Fibroblast of lung (primary cell): ENCODE data around the gene FBXW5. TPM values are rescaled to one million over a fixed set of nuclear protein-coding genes. Genes with fewer than 3 reads are reported as not detected.

Experiments used
- DNase-seq, 2 donors: peaks; one replicate each; pipeline versions ENCODE4 v3.0.0 to v3.0.0-alpha.2; 2010; ENCODE audit warnings: low read depth in 2 of 2
- H2AFZ ChIP-seq: 2 replicates; pipeline ENCODE4 v1.5.1; 2012; ENCODE audit warnings: low read length, control low read depth, inconsistent platforms
- H3K27ac ChIP-seq: 2 replicates; pipeline ENCODE4 v1.5.1; 2011; ENCODE audit warnings: low read length, control low read depth; ENCODE audit not compliant: insufficient read depth
- H3K27me3 ChIP-seq: 2 replicates; pipeline ENCODE4 v1.5.1; 2011; ENCODE audit warnings: mild to moderate bottlenecking, low read length; ENCODE audit not compliant: control insufficient read depth, insufficient read depth
- H3K36me3 ChIP-seq: 2 replicates; pipeline ENCODE4 v1.5.1; 2011; ENCODE audit warnings: low read length; ENCODE audit not compliant: control insufficient read depth, insufficient read depth
- H3K4me1 ChIP-seq: 2 replicates; pipeline ENCODE4 v1.5.1; 2011; ENCODE audit warnings: low read length; ENCODE audit not compliant: control insufficient read depth, insufficient read depth; ENCODE audit errors: extremely low read depth
- H3K4me2 ChIP-seq: 2 replicates; pipeline ENCODE4 v1.5.1; 2011; ENCODE audit warnings: low read length, control low read depth; ENCODE audit not compliant: insufficient read depth; ENCODE audit errors: extremely low read depth
- H3K4me3 ChIP-seq, 4 experiments: fragments of 200-600 bp in 1 of 4; sonication (generic) in 1 of 4; replicated peaks in 1 of 4; 2 replicates each; pipeline ENCODE4 v1.5.1; 2011 to 2016; ENCODE audit warnings: low read length in 4 of 4, low read depth in 3 of 4, mild to moderate bottlenecking in 3 of 4, control low read depth in 2 of 4, inconsistent platforms in 1 of 4, mixed read lengths in 1 of 4; ENCODE audit not compliant: insufficient read depth in 1 of 4; ENCODE audit errors: control extremely low read depth in 1 of 4
- H3K79me2 ChIP-seq: 2 replicates; pipeline ENCODE4 v1.5.1; 2012; ENCODE audit warnings: mild to moderate bottlenecking, low read length, inconsistent platforms; ENCODE audit not compliant: control insufficient read depth, insufficient read depth
- H3K9ac ChIP-seq: 2 replicates; pipeline ENCODE4 v1.5.1; 2011; ENCODE audit warnings: mild to moderate bottlenecking, low read length, control low read depth; ENCODE audit not compliant: insufficient read depth
- H3K9me3 ChIP-seq: 2 replicates; pipeline ENCODE4 v1.5.1; 2012; ENCODE audit warnings: low read depth, low read length; ENCODE audit not compliant: control insufficient read depth, insufficient read depth
- H4K20me1 ChIP-seq: 2 replicates; pipeline ENCODE4 v1.5.1; 2011; ENCODE audit warnings: low read length; ENCODE audit not compliant: control insufficient read depth, insufficient read depth; ENCODE audit errors: extremely low read depth
- EZH2 ChIP-seq: IDR thresholded peaks from 2 replicates; pipeline ENCODE4 v1.5.1; 2012; ENCODE audit warnings: low read length, control low read depth, mild to moderate bottlenecking; ENCODE audit errors: missing control alignments
- polyA plus RNA-seq, 2 donors: library from polyadenylated mRNA; depleted of rRNA in 1 of 2; stranded (reverse) in 1 of 2; unstranded in 1 of 2; fragments of >200 nt; gene quantifications; 2 replicates each; pipeline ENCODE4 v1.2.1, GENCODE V29; 2011 to 2012; ENCODE audit warnings: missing spikeins in 1 of 2
- total RNA-seq: library from RNA; depleted of rRNA; stranded (reverse); fragments of >200 nt; gene quantifications from 2 replicates; pipeline ENCODE4 v1.2.1, GENCODE V29; 2014
- TF ChIP-seq, protein P1 (sequence below), 2 donors: IDR thresholded peaks in 1 of 2; conservative IDR thresholded peaks in 1 of 2; 1 replicate in 1 of 2; 2 replicates in 1 of 2; pipeline ENCODE4 v1.5.1; 2011 to 2012; ENCODE audit warnings: low read length in 2 of 2, control low read depth in 1 of 2, inconsistent platforms in 1 of 2, low read depth in 1 of 2, mild to moderate bottlenecking in 1 of 2

Gene FBXW5
- total and polyA plus RNA-seq, 2 donors (not counting 1 experiment from before 2014, with no cell fraction given) = 31.3 to 166 TPM

DNA sequence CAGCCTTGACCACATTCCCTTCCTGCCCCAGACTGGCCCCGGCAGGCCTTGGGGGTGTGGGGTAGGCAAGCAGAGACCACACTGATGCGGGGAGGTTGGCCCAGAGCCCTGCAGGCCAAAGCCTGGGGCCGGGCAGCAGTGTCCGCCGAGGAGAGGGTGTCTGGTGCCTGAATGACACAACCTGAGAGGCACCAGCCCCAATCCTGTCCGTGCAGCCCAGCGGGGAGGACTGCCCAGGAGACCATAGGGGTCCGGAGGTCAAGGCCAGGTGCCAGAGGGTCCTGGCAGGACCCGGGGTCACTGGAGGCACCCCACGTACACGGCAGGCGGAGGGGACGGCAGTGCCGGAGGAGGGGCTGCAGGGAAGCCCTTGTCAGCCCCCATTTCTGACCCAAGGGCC is 27.2 kb upstream of the FBXW5 start:
- Histone ChIP-seq H2AFZ (no peak overlapping the region), H3K36me3 (no peaks in the 10 kb centered on the region), H3K27me3 (no peaks in the 10 kb centered on the region), H3K9ac (no peak overlapping the region), H3K4me1 (no peaks in the 10 kb centered on the region), H3K9me3 (no peaks in the 10 kb centered on the region), H4K20me1 (no peaks in the 10 kb centered on the region), H3K4me2 (no peak overlapping the region), H3K79me2 (no peaks in the 10 kb centered on the region), H3K4me3 (no peak overlapping the region), H3K27ac (no peak overlapping the region)
- no peak for TF ChIP-seq EZH2
- TF ChIP-seq, protein P1, sequence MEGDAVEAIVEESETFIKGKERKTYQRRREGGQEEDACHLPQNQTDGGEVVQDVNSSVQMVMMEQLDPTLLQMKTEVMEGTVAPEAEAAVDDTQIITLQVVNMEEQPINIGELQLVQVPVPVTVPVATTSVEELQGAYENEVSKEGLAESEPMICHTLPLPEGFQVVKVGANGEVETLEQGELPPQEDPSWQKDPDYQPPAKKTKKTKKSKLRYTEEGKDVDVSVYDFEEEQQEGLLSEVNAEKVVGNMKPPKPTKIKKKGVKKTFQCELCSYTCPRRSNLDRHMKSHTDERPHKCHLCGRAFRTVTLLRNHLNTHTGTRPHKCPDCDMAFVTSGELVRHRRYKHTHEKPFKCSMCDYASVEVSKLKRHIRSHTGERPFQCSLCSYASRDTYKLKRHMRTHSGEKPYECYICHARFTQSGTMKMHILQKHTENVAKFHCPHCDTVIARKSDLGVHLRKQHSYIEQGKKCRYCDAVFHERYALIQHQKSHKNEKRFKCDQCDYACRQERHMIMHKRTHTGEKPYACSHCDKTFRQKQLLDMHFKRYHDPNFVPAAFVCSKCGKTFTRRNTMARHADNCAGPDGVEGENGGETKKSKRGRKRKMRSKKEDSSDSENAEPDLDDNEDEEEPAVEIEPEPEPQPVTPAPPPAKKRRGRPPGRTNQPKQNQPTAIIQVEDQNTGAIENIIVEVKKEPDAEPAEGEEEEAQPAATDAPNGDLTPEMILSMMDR (conservative IDR thresholded peaks at IDR 0.05 in 1 of 2, IDR thresholded peaks at IDR 0.05 in 1 of 2; ENCODE audit: low read depth in 1 of 2, low read length in 2 of 2) = no peak
- no peak for DNase-seq

DNA sequence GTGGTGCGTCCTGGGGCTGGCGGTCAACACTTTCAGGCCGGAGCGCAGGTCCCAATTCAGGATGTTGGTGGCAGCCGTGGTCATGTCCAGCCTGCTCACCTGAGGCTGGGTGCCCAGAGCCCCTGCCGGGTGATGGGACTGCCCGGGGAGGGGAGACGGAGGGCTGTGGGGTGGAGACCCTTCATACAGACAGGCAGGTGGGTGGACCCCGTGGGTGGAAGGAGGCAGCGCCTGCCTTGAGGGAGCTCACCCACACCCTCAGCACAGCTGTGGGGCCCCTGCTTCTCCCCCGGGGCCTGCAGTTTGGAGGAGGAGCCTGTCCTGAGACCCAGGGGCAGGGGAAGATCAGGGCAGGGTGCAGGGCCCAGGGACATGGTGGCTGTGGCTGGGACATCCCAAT is 25.8 kb upstream of the FBXW5 start:
- no peak overlapping the region for H3K27ac ChIP-seq
- no peak overlapping the region for H3K4me2 ChIP-seq
- H3K9me3 ChIP-seq = no peaks in the 10 kb centered on the region
- TF ChIP-seq, protein P1 (conservative IDR thresholded peaks at IDR 0.05 in 1 of 2, IDR thresholded peaks at IDR 0.05 in 1 of 2; ENCODE audit: low read depth in 1 of 2, low read length in 2 of 2) = no peak
- no peak for TF ChIP-seq EZH2
- no peaks in the 10 kb centered on the region for H3K4me1 ChIP-seq
- peaks cover 4% of the 10 kb centered on the region for H3K27me3 ChIP-seq
- no peak for DNase-seq
- no peaks in the 10 kb centered on the region for H3K79me2 ChIP-seq
- H3K36me3 ChIP-seq = no peaks in the 10 kb centered on the region
- H4K20me1 ChIP-seq = no peaks in the 10 kb centered on the region
- no peak overlapping the region for H3K9ac ChIP-seq
- H2AFZ ChIP-seq = no peak overlapping the region
- H3K4me3 ChIP-seq = no peak overlapping the region

DNA sequence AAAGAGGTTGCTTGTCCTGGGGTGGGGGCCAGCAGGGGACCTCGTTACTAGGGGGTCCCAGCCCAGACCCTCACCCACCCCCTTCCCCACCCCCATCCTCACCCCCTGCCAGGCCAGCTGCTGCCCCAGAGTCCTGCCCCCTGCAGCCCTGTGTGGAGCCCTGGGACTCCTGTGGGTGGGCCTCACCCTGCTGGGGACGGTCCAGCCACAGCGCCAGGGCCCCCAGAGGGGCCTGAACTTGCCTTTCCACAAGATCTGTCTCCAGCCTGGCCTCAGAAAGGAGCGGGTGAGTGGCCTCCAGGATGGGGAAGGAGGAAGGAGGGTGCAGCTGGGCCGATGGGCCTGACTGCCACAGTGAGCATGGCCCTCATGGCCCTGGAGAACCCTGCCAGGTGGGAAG is 25.2 kb upstream of the FBXW5 start:
- peaks cover 4% of the 10 kb centered on the region for H3K27me3 ChIP-seq
- H3K79me2 ChIP-seq = no peaks in the 10 kb centered on the region
- TF ChIP-seq, protein P1 (conservative IDR thresholded peaks at IDR 0.05 in 1 of 2, IDR thresholded peaks at IDR 0.05 in 1 of 2; ENCODE audit: low read depth in 1 of 2, low read length in 2 of 2) = no peak
- no peak for TF ChIP-seq EZH2
- H3K9ac ChIP-seq = no peak overlapping the region
- H3K9me3 ChIP-seq = no peaks in the 10 kb centered on the region
- H3K4me2 ChIP-seq = no peak overlapping the region
- no peak overlapping the region for H3K4me3 ChIP-seq
- H3K4me1 ChIP-seq = no peaks in the 10 kb centered on the region
- no peak overlapping the region for H2AFZ ChIP-seq
- no peaks in the 10 kb centered on the region for H4K20me1 ChIP-seq
- no peaks in the 10 kb centered on the region for H3K36me3 ChIP-seq
- DNase-seq = no peak
- H3K27ac ChIP-seq = no peak overlapping the region
